Posterior cingulate gyrus (tissue), 11 donors: ENCODE measurements around the gene SNAPC2.

Experiments used
- DNase-seq, 10 donors: peaks; one replicate each; pipeline versions ENCODE4 v3.0.0 to v3.0.0-alpha.2; 2020 to 2021; ENCODE audit warnings: mixed read lengths in 3 of 10
- intact Hi-C: fragments of 100-400 bp; cut with DNase I; formaldehyde crosslinking; loops from one replicate; pipeline ENCODE4 v1.15.1; 2023

Gene SNAPC2

GRCh38 chr19:7919610-7920518 lies at the start of gene SNAPC2:
TSS of gene SNAPC2 (plus strand) at chr19:7920338. CDS start at chr19:7920367, 29 bp downstream.
- intact Hi-C loops: loop anchor here (2.0 kb wide), 1 partner anchor 15 kb away; no protein-coding TSS in a partner anchor
- peak; percentile 87 to 99 (median 92) for DNase-seq

GRCh38 chr19:7870571-7871436 lies 49.3 kb upstream of the SNAPC2 start:
- intact Hi-C loops: no loop called here
- peak in 4 of 10 donors; percentile 35 to 94 (median 80) for DNase-seq

GRCh38 chr19:7871437-7872305 lies 48.5 kb upstream of the SNAPC2 start:
- DNase-seq: peak in 7 of 10 donors; percentile 68 to 95 (median 71)

GRCh38 chr19:7872306-7873204 lies 47.6 kb upstream of the SNAPC2 start:
- intact Hi-C loops: no loop called here
- peak in 1 of 10 donors; percentile 77 for DNase-seq

More at GRCh38 chr19:7871437-7872305, 48.5 kb upstream of the SNAPC2 start:
- intact Hi-C loops: no loop called here

GRCh38 chr19:7873304-7874075 lies 46.6 kb upstream of the SNAPC2 start:
- intact Hi-C loops: no loop called here

GRCh38 chr19:7874076-7874896 lies 45.9 kb upstream of the SNAPC2 start, which contains the start of gene PRR36:
TSS of gene PRR36 (minus strand) at chr19:7874390. CDS start at chr19:7873689, 701 bp downstream.
- intact Hi-C loops: no loop called here
- DNase-seq: peak in 9 of 10 donors; percentile 44 to 97 (median 83)

More at GRCh38 chr19:7873304-7874075, 46.6 kb upstream of the SNAPC2 start:
- peak in 1 of 10 donors; percentile 46 for DNase-seq

- no peak for DNase-seq
- intact Hi-C loops: no loop called here
Observed at GRCh38 chr19:7874897-7875273, 45.3 kb upstream of the SNAPC2 start.

GRCh38 chr19:7877249-7877836 lies 42.8 kb upstream of the SNAPC2 start:
- DNase-seq: no peak
- intact Hi-C loops: no loop called here

GRCh38 chr19:7879111-7879807 lies 40.9 kb upstream of the SNAPC2 start:
- intact Hi-C loops: no loop called here
- peak in 1 of 10 donors; percentile 75 for DNase-seq

GRCh38 chr19:7879836-7880235 lies 40.3 kb upstream of the SNAPC2 start:
- peak in 1 of 10 donors; percentile 67 for DNase-seq
- intact Hi-C loops: no loop called here

- no peak for DNase-seq
- intact Hi-C loops: no loop called here
Observed at GRCh38 chr19:7881910-7882309, 38.2 kb upstream of the SNAPC2 start.

- intact Hi-C loops: no loop called here
- no peak for DNase-seq
Observed at GRCh38 chr19:7883105-7883504, 37.0 kb upstream of the SNAPC2 start.

- intact Hi-C loops: no loop called here
- no peak for DNase-seq
Observed at GRCh38 chr19:7883796-7884570, 36.2 kb upstream of the SNAPC2 start.

GRCh38 chr19:7885818-7886217 lies 34.3 kb upstream of the SNAPC2 start:
- no peak for DNase-seq
- intact Hi-C loops: no loop called here

GRCh38 chr19:7887408-7888144 lies 32.6 kb upstream of the SNAPC2 start:
- no peak for DNase-seq
- intact Hi-C loops: no loop called here
